HepG2 (cell line): ENCODE data around the gene PAXIP1. TPM values are rescaled to one million over a fixed set of nuclear protein-coding genes. Genes with fewer than 3 reads are reported as not detected.

Source experiments
- ARNTL ChIP-seq: sonication (generic); formaldehyde crosslinking; IDR thresholded peaks from 2 replicates; pipeline ENCODE4 v1.4.0; 2020; ENCODE audit warnings: mild to moderate bottlenecking, missing genetic modification reagents
- BHLHE40 ChIP-seq: IDR thresholded peaks from 2 replicates; pipeline ENCODE4 v1.6.1; 2011; ENCODE audit warnings: low read length, improper control_type of control experiment
- CBFB ChIP-seq: sonication (generic); formaldehyde crosslinking; IDR thresholded peaks from 2 replicates; pipeline ENCODE4 v1.4.0; 2020; ENCODE audit warnings: missing genetic modification reagents
- CC2D1A ChIP-seq: sonication (generic); formaldehyde crosslinking; IDR thresholded peaks from 2 replicates; pipeline ENCODE4 v1.8.1; 2023; ENCODE audit warnings: mild to moderate bottlenecking, missing genetic modification reagents
- CCDC6 ChIP-seq: sonication (generic); formaldehyde crosslinking; IDR thresholded peaks from 2 replicates; pipeline ENCODE4 v1.8.1; 2022; ENCODE audit warnings: mild to moderate bottlenecking, missing genetic modification reagents, moderate library complexity
- FOXK1 ChIP-seq: sonication (generic); formaldehyde crosslinking; IDR thresholded peaks from 2 replicates; pipeline ENCODE4 v1.4.0; 2020; ENCODE audit warnings: low read depth, missing genetic modification reagents, borderline replicate concordance
- HOXA9 ChIP-seq: sonication (generic); formaldehyde crosslinking; IDR thresholded peaks from 2 replicates; pipeline ENCODE4 v1.8.1; 2022; ENCODE audit warnings: missing genetic modification reagents, mild to moderate bottlenecking, moderate library complexity, borderline replicate concordance
- KDM6A ChIP-seq: IDR thresholded peaks from 2 replicates; pipeline ENCODE4 v1.6.1; 2016; ENCODE audit warnings: low read depth
- KMT2A ChIP-seq: sonication (generic); formaldehyde crosslinking; IDR thresholded peaks from 2 replicates; pipeline ENCODE4 v1.4.0; 2020; ENCODE audit warnings: missing genetic modification reagents
- MED8 ChIP-seq: sonication (generic); formaldehyde crosslinking; IDR thresholded peaks from 2 replicates; pipeline ENCODE4 v1.8.1; 2023; ENCODE audit warnings: mild to moderate bottlenecking, missing genetic modification reagents; ENCODE audit not compliant: insufficient replicate concordance
- NAIF1 ChIP-seq: sonication (generic); formaldehyde crosslinking; IDR thresholded peaks from 2 replicates; pipeline ENCODE4 v1.5.0; 2020; ENCODE audit warnings: mild to moderate bottlenecking, missing genetic modification reagents, borderline replicate concordance
- PAF1 ChIP-seq: IDR thresholded peaks from 2 replicates; pipeline ENCODE4 v1.6.1; 2016; ENCODE audit warnings: missing genetic modification reagents, missing compliant biosample characterization
- PAX8 ChIP-seq: sonication (generic); formaldehyde crosslinking; IDR thresholded peaks from 2 replicates; pipeline ENCODE4 v1.8.0; 2022; ENCODE audit warnings: mild to moderate bottlenecking, missing genetic modification reagents, borderline replicate concordance
- SALL1 ChIP-seq: sonication (generic); formaldehyde crosslinking; IDR thresholded peaks from 2 replicates; pipeline ENCODE4 v1.8.0; 2022; ENCODE audit warnings: mild to moderate bottlenecking, missing genetic modification reagents
- SMARCE1 ChIP-seq: fragments of 450-650 bp; IDR thresholded peaks from 2 replicates; pipeline ENCODE4 v1.6.1; 2017; ENCODE audit warnings: borderline replicate concordance
- ZFP36L2 ChIP-seq: sonication (generic); formaldehyde crosslinking; IDR thresholded peaks from 2 replicates; pipeline ENCODE4 v1.4.0; 2020; ENCODE audit warnings: missing genetic modification reagents
- ZNF296 ChIP-seq: sonication (generic); formaldehyde crosslinking; conservative IDR thresholded peaks from 2 replicates; pipeline ENCODE4 v1.5.0; 2020; ENCODE audit warnings: mild to moderate bottlenecking, missing genetic modification reagents
- ZNF510 ChIP-seq: sonication (generic); formaldehyde crosslinking; IDR thresholded peaks from 2 replicates; pipeline ENCODE4 v1.4.0; 2020; ENCODE audit warnings: low read depth, mild to moderate bottlenecking, missing genetic modification reagents
- ZNF629 ChIP-seq: sonication (generic); formaldehyde crosslinking; conservative IDR thresholded peaks from 2 replicates; pipeline ENCODE4 v1.5.0; 2020; ENCODE audit warnings: missing genetic modification reagents
- ZNF772 ChIP-seq: sonication (generic); formaldehyde crosslinking; IDR thresholded peaks from 2 replicates; pipeline ENCODE4 v1.5.0; 2020; ENCODE audit warnings: mild to moderate bottlenecking, missing genetic modification reagents
- ZSCAN9 ChIP-seq: IDR thresholded peaks from 2 replicates; pipeline ENCODE4 v1.6.1; 2016; ENCODE audit warnings: borderline replicate concordance
- polyA plus RNA-seq, 8 experiments: library from polyadenylated mRNA; depleted of rRNA in 3 of 8; stranded (reverse) in 7 of 8; unstranded in 1 of 8; fragments of >200 nt; fragmentation: Illumina TruSeq in 4 of 8; extraction: Trizol in 4 of 8; gene quantifications; 2 replicates each; pipeline versions ENCODE4 v1.2.1 to v1.2.3, GENCODE V29; 2011 to 2016; ENCODE audit warnings: low read depth in 4 of 8, missing spikeins in 1 of 8, mixed read lengths in 1 of 8; ENCODE audit not compliant: insufficient read depth in 1 of 8
- total RNA-seq, 5 experiments: library from RNA; depleted of rRNA; stranded (reverse); fragments of >200 nt; fragmentation: Illumina TruSeq; extraction: Trizol; gene quantifications; 2 replicates each; pipeline ENCODE4 v1.2.3, GENCODE V29; 2016; ENCODE audit warnings: low read depth in 1 of 5
- TF ChIP-seq, protein P1 (sequence below): sonication (generic); formaldehyde crosslinking; IDR thresholded peaks from 2 replicates; pipeline ENCODE4 v1.4.0; 2020; ENCODE audit warnings: missing genetic modification reagents, borderline replicate concordance
- TF ChIP-seq, protein P2 (sequence below): IDR thresholded peaks from 2 replicates; pipeline ENCODE4 v1.6.1; 2016; ENCODE audit warnings: mild to moderate bottlenecking, missing biosample characterization, missing genetic modification reagents
- TF ChIP-seq, protein P3 (sequence below): sonication (generic); formaldehyde crosslinking; IDR thresholded peaks from 2 replicates; pipeline ENCODE4 v1.5.0; 2020; ENCODE audit warnings: missing genetic modification reagents

PAXIP1 gene
- total and polyA plus RNA-seq, 2 of the 13 experiments (the other 11 are each of a cell fraction or from before 2014, with no cell fraction given) = 11.6 to 16.2 TPM

DNA sequence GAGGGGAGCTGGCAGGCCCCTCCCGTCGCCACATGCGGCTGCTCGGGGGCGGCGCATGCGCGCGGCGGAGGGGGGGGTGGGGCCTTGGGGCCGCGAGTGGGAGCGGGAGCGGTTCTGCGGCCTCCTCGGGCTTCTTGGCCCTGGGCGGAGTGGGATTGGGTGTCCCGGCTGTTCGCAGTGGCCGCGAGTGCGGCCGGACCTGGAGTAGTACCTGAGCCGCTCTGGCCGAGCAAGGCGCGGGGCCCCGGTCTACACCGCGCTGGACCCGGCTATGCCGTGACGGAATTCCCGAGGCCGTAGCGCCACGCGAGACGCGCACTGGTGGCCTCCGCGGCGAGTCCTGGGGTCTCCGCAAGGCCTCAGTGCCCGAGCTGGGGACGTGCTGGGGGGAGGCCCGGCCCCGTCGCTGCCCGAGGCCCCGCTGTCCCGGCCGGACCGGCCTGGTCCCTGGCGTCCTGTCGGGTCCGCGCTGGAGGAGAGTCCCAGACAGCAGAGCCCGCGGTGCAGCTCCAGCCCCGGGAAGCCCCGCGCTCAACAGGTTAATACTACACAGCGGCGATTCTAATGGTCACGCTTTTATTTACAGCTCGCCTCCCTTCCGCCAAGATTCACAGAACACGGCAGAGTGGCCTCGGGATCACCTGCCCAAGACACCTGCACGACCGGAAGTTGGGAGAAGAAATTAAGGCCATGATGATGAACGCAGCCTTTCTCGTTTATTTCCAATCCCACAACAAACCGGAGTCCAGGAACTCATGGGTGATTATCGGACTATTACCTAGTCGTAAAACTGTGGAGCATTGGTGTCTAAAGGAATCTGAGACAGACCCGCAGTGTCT, 671 bp upstream of the PAXIP1 start (continued):
- TF ChIP-seq ARNTL (CRISPR knock-in tag) (0 out of 2 replicates have a peak, but pooled peaks have one; percentile 55), ZNF296 (no peak), SALL1 (CRISPR knock-in tag) (peak; percentile 67), MED8 (CRISPR knock-in tag) (peak; percentile 40), ZNF629 (CRISPR knock-in tag) (no peak), KDM6A (no peak), PAF1 (no peak), CCDC6 (CRISPR knock-in tag) (0 out of 2 replicates have a peak, but pooled peaks have one; percentile 79), ZFP36L2 (CRISPR knock-in tag) (no peak), ZNF772 (CRISPR knock-in tag) (peak; percentile 84; the same call in 1 of the 2 replicates), FOXK1 (CRISPR knock-in tag) (0 out of 2 replicates have a peak, but pooled peaks have one; percentile 11), PAX8 (CRISPR knock-in tag) (peak; percentile 59; the same call in 1 of the 2 replicates), BHLHE40 (no peak), CC2D1A (CRISPR knock-in tag) (no peak), ZNF510 (CRISPR knock-in tag) (no peak), KMT2A (CRISPR knock-in tag) (peak; percentile 83), HOXA9 (CRISPR knock-in tag) (0 out of 2 replicates have a peak, but pooled peaks have one; percentile 61), SMARCE1 (no peak), ZSCAN9 (CRISPR knock-in tag) (0 out of 2 replicates have a peak, but pooled peaks have one; percentile 24), CBFB (no peak; the same call in 1 of the 2 replicates), NAIF1 (CRISPR knock-in tag) (peak; percentile 36; the same call in 1 of the 2 replicates)
- TF ChIP-seq, protein P1, sequence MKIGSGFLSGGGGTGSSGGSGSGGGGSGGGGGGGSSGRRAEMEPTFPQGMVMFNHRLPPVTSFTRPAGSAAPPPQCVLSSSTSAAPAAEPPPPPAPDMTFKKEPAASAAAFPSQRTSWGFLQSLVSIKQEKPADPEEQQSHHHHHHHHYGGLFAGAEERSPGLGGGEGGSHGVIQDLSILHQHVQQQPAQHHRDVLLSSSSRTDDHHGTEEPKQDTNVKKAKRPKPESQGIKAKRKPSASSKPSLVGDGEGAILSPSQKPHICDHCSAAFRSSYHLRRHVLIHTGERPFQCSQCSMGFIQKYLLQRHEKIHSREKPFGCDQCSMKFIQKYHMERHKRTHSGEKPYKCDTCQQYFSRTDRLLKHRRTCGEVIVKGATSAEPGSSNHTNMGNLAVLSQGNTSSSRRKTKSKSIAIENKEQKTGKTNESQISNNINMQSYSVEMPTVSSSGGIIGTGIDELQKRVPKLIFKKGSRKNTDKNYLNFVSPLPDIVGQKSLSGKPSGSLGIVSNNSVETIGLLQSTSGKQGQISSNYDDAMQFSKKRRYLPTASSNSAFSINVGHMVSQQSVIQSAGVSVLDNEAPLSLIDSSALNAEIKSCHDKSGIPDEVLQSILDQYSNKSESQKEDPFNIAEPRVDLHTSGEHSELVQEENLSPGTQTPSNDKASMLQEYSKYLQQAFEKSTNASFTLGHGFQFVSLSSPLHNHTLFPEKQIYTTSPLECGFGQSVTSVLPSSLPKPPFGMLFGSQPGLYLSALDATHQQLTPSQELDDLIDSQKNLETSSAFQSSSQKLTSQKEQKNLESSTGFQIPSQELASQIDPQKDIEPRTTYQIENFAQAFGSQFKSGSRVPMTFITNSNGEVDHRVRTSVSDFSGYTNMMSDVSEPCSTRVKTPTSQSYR (CRISPR knock-in tag) = peak; percentile 53
- TF ChIP-seq, protein P2, sequence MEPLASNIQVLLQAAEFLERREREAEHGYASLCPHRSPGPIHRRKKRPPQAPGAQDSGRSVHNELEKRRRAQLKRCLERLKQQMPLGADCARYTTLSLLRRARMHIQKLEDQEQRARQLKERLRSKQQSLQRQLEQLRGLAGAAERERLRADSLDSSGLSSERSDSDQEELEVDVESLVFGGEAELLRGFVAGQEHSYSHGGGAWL (CRISPR knock-in tag) = peak; percentile 79; the same call in 1 of the 2 replicates
- TF ChIP-seq, protein P3, sequence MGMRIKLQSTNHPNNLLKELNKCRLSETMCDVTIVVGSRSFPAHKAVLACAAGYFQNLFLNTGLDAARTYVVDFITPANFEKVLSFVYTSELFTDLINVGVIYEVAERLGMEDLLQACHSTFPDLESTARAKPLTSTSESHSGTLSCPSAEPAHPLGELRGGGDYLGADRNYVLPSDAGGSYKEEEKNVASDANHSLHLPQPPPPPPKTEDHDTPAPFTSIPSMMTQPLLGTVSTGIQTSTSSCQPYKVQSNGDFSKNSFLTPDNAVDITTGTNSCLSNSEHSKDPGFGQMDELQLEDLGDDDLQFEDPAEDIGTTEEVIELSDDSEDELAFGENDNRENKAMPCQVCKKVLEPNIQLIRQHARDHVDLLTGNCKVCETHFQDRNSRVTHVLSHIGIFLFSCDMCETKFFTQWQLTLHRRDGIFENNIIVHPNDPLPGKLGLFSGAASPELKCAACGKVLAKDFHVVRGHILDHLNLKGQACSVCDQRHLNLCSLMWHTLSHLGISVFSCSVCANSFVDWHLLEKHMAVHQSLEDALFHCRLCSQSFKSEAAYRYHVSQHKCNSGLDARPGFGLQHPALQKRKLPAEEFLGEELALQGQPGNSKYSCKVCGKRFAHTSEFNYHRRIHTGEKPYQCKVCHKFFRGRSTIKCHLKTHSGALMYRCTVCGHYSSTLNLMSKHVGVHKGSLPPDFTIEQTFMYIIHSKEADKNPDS (CRISPR knock-in tag) = peak; percentile 75; the same call in 1 of the 2 replicates
